ENCODE data around the gene MPST.

MPST gene

DNA sequence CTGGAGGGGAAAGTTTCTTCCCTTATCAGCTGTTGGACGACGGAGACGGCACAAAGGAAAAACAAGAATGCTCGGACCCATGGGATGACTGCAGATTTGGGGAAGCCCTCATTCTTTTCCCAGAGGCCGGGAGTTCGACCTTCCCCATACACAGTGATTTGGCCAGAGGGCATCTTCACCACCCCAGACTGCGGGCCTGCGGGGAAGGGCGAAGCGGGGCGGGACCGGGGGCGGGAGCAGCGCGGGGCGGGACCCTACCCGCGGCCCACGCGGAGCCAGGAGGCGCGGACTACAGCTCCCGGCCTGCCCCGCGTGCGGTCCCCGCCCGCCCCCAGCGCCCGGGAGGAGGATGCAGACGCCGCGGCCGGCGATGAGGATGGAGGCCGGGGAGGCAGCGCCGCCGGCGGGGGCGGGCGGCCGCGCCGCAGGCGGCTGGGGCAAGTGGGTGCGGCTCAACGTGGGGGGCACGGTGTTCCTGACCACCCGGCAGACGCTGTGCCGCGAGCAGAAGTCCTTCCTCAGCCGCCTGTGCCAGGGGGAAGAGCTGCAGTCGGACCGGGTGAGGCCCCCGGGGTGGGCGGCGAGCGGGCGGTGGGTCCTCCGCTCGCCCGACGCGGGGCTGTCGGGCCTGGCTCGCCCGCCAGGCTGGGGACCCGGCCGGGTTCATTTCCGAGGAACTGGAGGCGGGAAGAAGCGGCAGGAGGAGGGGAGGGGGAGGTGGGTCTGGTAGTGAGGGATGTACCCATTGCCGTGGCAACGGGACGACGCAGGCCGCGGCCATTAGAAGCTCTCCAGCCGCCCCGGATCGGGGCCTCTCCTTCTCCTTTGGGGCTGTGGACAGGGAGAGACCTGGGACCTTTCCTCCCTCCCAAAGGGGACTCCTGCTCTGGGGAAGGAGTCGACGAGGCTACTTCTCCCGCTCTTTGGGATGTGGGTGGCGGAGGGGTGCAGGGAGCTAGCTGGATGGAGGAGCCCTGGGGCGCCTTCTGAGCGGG, 32.1 kb downstream of the MPST start, which contains the start of gene KCTD17:
KCTD17 (plus strand) TSS at position 352 of the 995 bp plus-strand sequence; CDS start at position 371, 19 bp downstream.
- in situ Hi-C loops (cut with MboI; ENCODE audit: low sequenced_read_pairs): no loop called here
- no peaks in the 10 kb centered on the region for H3K27me3 ChIP-seq (ENCODE audit: low read depth)
- no peaks in the 10 kb centered on the region for H3K9me3 ChIP-seq
- DNase-seq (ENCODE audit: low spot score in 2 of 2): peak; percentile 60 to 81
- H3K4me3 ChIP-seq: peak within 1 kb of the TSS; percentile 37
- no peaks in the 10 kb centered on the region for H3K4me1 ChIP-seq
- H3K36me3 ChIP-seq (replicated peaks): no peaks in the 10 kb centered on the region

DNA sequence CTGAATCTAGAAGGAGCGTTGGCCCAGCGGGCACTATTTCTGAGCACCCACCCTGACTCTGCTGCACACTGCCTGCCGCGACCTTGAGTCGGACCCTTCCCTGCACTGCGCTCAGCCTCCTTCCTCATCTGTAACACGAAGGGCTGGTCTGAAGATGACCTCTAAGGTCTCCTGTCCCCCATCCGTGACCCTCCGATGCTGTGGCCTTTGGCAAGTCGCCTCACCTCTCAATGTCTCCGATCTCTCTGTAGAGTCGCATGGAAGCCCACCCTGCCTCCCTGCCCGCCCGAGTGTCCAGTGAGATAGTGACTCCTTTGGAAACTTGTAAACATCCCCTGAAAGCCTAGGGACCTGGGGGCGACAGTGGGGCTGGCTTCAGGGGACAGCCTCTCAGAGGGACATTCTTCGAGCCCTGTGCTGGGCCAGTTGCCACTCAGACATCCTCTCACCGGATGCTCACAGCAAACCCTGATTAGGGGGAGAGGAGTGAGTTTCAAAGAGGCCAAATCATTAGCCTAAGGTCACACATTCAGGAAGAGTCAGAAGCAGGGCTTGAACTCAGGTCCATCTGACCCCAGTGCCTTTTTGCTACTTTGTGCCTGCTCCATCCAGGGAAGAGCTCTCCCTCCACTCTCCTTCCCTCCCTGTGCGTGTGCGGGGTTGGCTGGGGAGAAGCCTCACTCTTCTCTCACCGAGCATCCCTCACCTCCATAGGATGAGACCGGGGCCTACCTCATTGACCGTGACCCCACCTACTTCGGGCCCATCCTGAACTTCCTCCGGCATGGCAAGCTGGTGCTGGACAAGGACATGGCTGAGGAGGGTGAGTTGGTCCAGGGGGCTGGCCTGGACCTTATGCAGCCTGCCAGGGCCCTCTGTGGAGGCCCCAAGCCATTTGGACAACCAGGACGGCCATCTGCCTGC, 33.1 kb downstream of the MPST start:
- in situ Hi-C loops (cut with MboI; ENCODE audit: low sequenced_read_pairs): no loop called here
- no peaks in the 10 kb centered on the region for H3K4me1 ChIP-seq
- no peaks in the 10 kb centered on the region for H3K9me3 ChIP-seq
- H3K36me3 ChIP-seq (replicated peaks): no peaks in the 10 kb centered on the region; the same call in 1 of the 2 replicates
- H3K27me3 ChIP-seq (ENCODE audit: low read depth): no peaks in the 10 kb centered on the region
- peak overlapping the region; percentile 37 for H3K4me3 ChIP-seq
- no peak for DNase-seq (ENCODE audit: low spot score in 2 of 2)

DNA sequence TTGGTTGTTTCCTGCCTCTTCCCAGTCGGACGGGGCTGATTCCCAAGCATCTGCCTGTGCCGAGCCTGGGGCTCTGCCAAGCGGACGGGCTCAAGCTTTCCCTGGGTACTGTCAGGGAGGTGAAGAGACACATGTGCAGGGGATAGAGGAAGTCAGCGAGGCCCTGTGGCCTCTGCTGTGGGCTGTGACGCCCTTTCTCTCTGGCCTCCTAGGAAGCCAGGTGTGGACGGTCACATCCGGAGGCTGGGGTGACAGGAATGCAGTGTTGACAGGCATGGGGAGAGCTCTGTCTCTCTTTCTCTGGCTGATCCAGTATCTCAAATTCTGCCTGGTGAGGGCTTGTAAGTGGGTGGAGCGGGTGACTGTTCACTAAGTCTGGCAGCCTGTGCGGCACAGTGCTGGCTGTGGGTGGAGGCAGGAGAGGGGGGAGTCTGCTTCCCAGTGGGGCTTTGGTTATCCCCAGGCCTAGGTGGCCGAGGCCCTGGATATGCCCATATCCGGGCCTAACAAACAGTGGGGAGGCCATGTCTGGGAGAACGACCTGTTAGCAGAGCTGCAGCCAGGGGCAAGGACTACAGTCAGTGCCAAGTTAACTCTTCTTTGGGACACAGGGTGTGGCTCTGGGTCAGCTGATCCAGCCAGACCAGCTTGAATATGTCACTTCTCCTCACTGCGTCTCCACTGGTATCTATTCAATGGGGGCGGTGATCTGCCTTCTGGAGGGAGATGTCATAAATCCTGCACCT, 33.9 kb downstream of the MPST start:
- Histone ChIP-seq H3K36me3 (replicated peaks) (no peaks in the 10 kb centered on the region; the same call in 1 of the 2 replicates), H3K4me1 (no peaks in the 10 kb centered on the region), H3K4me3 (no peak overlapping the region), H3K9me3 (no peaks in the 10 kb centered on the region), H3K27me3 (ENCODE audit: low read depth) (no peaks in the 10 kb centered on the region)
- in situ Hi-C loops (cut with MboI; ENCODE audit: low sequenced_read_pairs): no loop called here
- no peak for DNase-seq (ENCODE audit: low spot score in 2 of 2)

DNA sequence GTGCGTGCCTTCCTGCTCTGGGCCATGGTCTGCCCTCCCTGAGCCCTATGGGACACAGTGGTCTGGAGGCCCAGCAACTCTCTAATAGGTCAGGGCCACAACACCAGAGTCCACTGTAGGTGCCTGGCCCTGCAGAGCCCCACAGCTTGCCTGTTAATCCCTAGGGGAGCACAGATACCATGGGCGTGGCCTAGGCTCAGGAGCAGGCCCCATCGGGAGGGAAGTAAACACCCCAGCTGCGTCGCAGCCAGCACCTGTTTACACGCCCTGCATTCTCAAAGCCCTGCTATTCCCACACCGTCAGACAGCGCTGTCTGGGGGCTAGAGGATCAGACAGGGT, 34.5 kb downstream of the MPST start:
- no peak overlapping the region for H3K4me3 ChIP-seq
- no peak for DNase-seq (ENCODE audit: low spot score in 2 of 2)

DNA sequence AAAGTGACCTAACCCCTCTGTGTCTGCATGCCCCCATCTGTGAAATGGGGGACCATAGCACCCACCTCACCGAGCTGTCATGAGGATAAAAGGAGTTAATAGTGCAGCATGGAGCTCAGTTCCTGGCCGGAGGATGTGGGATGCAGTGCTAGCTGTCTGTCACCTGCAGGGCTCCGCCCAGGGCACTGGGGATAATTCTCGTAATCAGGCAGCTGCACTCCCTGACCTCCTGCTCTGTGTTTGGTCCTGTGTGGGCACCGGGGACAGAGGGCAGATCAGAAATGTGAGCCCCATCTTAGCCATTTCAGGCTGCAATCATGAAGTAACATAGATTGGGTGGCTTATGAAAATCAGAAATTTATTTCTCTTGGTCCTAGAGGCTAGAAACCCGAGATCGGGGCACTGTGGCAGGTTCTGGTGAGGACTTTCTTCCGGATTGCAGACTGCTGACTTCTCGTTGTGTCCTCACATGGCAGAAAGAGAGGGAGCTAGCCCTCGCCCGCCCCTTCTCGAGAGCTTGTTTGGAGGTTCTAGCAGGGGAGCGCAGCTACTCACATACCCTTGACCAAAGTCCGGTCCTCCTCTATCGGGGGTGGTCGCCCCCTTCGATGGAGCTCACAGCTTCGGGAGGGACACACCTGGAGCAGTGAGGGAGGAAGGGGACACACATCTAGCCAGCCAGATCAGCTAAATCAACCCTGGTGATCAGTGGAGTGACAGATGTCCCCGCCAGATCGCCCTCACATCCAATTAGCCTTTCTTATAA, 35.2 kb downstream of the MPST start:
- no peak for DNase-seq (ENCODE audit: low spot score in 2 of 2)
- no peaks in the 10 kb centered on the region; the same call in 1 of the 2 replicates for H3K36me3 ChIP-seq (replicated peaks)
- in situ Hi-C loops (cut with MboI; ENCODE audit: low sequenced_read_pairs): no loop called here

More for the DNA sequence above, 34.5 kb downstream of the MPST start:
- H3K36me3 ChIP-seq (replicated peaks): no peaks in the 10 kb centered on the region; the same call in 1 of the 2 replicates
- H3K9me3 ChIP-seq: no peaks in the 10 kb centered on the region
- H3K4me1 ChIP-seq: no peaks in the 10 kb centered on the region
- in situ Hi-C loops (cut with MboI; ENCODE audit: low sequenced_read_pairs): no loop called here
- no peaks in the 10 kb centered on the region for H3K27me3 ChIP-seq (ENCODE audit: low read depth)

DNA sequence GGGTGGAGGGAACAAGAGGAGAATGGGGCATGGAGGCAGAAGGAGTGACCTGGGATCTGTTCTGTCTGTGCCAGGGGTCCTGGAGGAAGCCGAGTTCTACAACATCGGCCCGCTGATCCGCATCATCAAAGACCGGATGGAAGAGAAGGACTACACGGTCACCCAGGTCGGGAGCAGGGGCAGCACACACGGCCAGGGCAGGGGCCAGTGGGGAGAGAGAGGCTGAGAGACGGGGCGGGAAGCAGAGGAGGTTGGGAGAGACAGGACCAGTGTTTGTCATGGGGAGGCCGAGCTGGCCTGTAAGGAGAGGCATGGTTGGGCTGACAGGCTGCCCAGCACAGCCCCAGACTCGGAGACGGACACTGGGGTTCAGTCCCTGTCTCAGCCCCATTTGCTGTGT, 36.7 kb downstream of the MPST start:
- H3K36me3 ChIP-seq (replicated peaks): no peaks in the 10 kb centered on the region; the same call in 1 of the 2 replicates
- no peaks in the 10 kb centered on the region for H3K4me1 ChIP-seq
- in situ Hi-C loops (cut with MboI; ENCODE audit: low sequenced_read_pairs): no loop called here
- no peak for DNase-seq (ENCODE audit: low spot score in 2 of 2)
- H3K4me3 ChIP-seq: no peak overlapping the region
- H3K9me3 ChIP-seq: no peaks in the 10 kb centered on the region
- H3K27me3 ChIP-seq (ENCODE audit: low read depth): no peaks in the 10 kb centered on the region

More for the DNA sequence above, 35.2 kb downstream of the MPST start:
- Histone ChIP-seq H3K9me3 (no peaks in the 10 kb centered on the region), H3K4me1 (no peaks in the 10 kb centered on the region), H3K27me3 (ENCODE audit: low read depth) (no peaks in the 10 kb centered on the region), H3K4me3 (no peak overlapping the region)

DNA sequence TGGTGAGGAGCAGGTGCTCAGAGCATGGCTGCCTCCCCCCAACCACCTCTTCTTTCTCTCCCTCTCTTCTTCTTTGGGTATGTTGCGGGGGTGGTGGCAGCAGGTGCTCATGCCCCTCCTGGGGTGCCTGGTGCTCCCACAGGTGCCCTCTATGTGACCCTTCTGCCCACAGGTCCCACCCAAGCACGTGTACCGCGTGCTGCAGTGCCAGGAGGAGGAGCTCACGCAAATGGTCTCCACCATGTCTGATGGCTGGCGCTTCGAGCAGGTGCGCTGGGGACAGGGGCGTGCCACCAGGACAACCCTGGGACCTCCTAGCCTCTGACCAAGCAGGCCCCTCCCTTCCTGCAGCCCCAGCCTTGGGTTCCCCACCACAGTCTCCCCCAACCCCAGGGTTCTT, 37.7 kb downstream of the MPST start:
- H3K4me1 ChIP-seq: no peaks in the 10 kb centered on the region
- no peaks in the 10 kb centered on the region for H3K27me3 ChIP-seq (ENCODE audit: low read depth)
- in situ Hi-C loops (cut with MboI; ENCODE audit: low sequenced_read_pairs): no loop called here
- no peak for DNase-seq (ENCODE audit: low spot score in 2 of 2)
- H3K9me3 ChIP-seq: no peaks in the 10 kb centered on the region
- no peak overlapping the region for H3K4me3 ChIP-seq
- H3K36me3 ChIP-seq (replicated peaks): no peaks in the 10 kb centered on the region; the same call in 1 of the 2 replicates

DNA sequence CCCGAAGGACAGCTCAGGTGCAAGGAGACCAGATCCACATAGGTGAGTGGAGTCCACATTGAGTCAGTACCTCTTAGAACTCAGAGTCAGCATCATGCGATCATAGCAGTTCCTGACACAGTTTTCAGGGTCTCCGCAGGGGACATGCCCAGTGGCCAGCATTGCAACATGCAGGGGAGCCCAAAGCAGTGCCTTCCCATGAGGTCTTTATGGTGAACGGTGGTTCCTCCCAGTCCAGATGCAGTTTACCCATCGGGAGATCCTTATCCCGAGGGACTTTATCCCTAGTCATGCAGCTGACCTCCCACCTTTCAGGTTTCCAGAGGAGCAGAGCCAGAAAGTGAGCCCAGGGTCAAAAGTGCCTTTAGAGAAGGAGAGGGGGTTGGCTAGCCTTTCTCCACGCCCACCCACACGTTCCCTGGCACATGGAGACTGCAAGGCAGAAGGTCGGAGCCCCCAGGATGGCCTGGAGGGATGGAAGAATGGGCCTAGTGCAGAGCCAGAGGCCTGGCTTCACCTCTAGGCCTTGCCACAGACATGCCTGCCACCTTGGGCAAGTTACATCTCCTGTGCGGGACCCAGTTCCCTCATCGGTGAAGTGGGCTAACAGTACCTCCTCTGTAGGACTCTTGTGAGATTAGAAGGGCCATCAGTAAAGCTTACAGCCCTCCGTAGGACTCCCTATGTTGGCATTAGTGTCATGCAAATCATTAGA, 38.4 kb downstream of the MPST start:
- no peaks in the 10 kb centered on the region for H3K9me3 ChIP-seq
- H3K4me1 ChIP-seq: no peaks in the 10 kb centered on the region
- no peak overlapping the region for H3K4me3 ChIP-seq
- in situ Hi-C loops (cut with MboI; ENCODE audit: low sequenced_read_pairs): no loop called here
- H3K27me3 ChIP-seq (ENCODE audit: low read depth): no peaks in the 10 kb centered on the region
- no peak for DNase-seq (ENCODE audit: low spot score in 2 of 2)
- H3K36me3 ChIP-seq (replicated peaks): no peaks in the 10 kb centered on the region; the same call in 1 of the 2 replicates

DNA sequence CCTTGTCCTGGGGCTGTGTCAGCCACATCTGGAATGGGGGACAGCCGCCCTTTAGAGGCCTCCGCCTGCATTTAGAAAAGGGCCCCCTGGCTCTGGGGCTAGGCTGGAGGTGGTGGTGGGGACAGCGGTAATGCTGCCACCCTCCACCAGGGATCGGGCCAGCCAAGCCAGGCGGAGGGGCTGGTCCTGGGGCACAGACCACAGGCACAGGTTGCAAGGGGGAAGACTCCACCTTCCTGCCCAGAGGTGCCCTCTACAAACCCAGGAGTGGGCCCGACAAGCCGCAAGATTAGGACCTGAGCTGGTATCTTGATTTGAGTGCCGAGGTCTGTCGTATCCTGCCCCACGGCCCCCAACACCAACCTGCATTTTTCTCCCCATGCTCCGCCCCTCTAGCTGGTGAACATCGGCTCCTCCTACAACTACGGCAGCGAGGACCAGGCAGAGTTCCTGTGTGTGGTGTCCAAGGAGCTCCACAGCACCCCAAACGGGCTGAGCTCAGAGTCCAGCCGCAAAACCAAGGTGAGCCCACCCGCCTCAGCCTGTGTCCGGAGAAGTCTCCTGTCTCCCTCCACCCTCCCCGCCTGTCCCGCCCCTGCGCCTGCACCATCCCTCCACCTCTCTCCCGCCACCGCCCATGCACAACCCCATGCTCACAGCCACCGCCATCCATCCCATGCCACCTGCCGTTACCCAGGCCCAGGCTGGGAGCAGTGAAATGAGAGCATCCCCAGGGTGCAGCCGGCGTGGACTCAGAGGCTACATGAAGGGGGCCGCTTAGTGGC, 39.6 kb downstream of the MPST start:
- in situ Hi-C loops (cut with MboI; ENCODE audit: low sequenced_read_pairs): no loop called here

DNA sequence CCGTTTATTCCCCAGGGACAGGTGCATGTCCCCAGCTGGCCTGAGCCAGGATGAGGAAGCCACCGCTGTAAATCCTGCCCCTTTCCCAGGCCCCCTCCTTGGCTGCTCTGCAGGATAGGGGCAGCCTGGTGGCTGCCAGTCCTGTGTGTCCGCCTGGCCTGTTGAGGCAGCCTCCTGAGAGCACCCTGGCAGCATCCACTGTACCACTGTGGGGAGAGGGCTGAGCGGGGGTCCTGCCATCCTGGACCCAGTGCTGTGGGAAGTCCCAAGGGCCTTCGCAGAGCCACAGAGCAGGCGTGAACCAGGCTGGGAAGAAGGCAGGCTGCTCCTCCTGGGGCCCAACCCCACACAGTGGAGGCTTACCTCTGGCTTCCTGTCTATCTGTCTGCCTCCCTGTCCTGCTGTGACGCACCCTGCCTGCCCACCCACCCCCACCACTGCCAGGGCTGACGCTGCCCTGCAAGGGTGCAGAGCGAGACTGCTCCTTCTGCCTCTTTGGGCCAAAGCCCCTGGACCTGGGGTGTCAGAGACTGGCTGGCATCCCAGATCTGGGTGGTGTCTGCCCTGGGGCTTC, 40.4 kb downstream of the MPST start:
- Histone ChIP-seq H3K4me3 (no peak overlapping the region), H3K9me3 (no peaks in the 10 kb centered on the region), H3K36me3 (replicated peaks) (no peaks in the 10 kb centered on the region; the same call in 1 of the 2 replicates), H3K4me1 (no peaks in the 10 kb centered on the region), H3K27me3 (ENCODE audit: low read depth) (no peaks in the 10 kb centered on the region)
- in situ Hi-C loops (cut with MboI; ENCODE audit: low sequenced_read_pairs): no loop called here
- no peak for DNase-seq (ENCODE audit: low spot score in 2 of 2)

More for the DNA sequence above, 39.6 kb downstream of the MPST start:
- Histone ChIP-seq H3K4me1 (no peaks in the 10 kb centered on the region), H3K36me3 (replicated peaks) (no peaks in the 10 kb centered on the region; the same call in 1 of the 2 replicates), H3K4me3 (no peak overlapping the region), H3K9me3 (no peaks in the 10 kb centered on the region), H3K27me3 (ENCODE audit: low read depth) (no peaks in the 10 kb centered on the region)
- DNase-seq (ENCODE audit: low spot score in 2 of 2): no peak

DNA sequence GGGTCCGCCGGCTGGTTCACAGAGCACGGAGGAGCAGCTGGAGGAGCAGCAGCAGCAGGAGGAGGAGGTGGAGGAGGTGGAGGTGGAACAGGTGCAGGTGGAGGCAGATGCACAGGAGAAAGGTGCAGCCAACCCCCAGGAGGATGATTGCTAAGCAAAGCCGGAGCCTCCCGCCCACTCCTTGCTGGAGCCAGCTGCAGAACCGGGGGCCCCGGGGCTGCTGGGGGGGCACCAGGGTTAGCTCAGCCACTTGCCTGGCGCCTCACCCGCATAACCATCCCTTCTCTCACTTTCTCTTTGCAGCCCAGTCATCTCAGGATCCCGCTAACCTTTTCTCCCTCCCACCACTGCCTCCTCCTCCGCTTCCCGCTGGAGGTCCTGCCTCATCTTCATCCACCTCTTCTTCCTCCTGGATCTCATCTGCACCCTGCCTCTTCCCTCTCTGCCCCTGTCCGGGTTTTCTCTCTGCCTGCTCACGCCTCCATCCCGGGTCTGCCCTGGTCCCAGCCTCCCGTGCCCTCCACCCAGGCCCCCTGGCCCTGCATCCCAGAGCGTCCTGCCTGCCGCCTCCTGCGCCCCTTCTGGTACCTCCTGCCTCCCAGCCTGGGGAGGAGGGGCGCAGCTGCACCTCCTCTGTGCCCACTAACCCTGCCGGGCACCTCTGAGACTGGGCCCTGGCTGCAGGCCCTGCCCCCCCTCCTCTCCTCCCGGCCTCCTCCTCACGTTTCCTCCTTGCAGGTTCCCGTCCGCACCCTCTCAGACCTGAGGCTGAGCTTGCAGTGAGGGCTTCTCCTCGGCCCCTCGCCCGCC, 41.5 kb downstream of the MPST start:
- H3K9me3 ChIP-seq: no peaks in the 10 kb centered on the region
- in situ Hi-C loops (cut with MboI; ENCODE audit: low sequenced_read_pairs): no loop called here
- H3K4me1 ChIP-seq: no peaks in the 10 kb centered on the region
- no peak for DNase-seq (ENCODE audit: low spot score in 2 of 2)
- no peaks in the 10 kb centered on the region; the same call in 1 of the 2 replicates for H3K36me3 ChIP-seq (replicated peaks)
- no peaks in the 10 kb centered on the region for H3K27me3 ChIP-seq (ENCODE audit: low read depth)
- no peak overlapping the region for H3K4me3 ChIP-seq

Data from HAP-1 (cell line).